NCI-H146 treated with DMSO at 0.1 percent for 48 hours (cell line): ENCODE measurements around the gene COPE.

Experiments
- DNase-seq: peaks from one replicate; lab custom pipeline; 2025; ENCODE audit not compliant: unreplicated experiment; lab: John Stamatoyannopoulos, UW

Gene COPE

DNA sequence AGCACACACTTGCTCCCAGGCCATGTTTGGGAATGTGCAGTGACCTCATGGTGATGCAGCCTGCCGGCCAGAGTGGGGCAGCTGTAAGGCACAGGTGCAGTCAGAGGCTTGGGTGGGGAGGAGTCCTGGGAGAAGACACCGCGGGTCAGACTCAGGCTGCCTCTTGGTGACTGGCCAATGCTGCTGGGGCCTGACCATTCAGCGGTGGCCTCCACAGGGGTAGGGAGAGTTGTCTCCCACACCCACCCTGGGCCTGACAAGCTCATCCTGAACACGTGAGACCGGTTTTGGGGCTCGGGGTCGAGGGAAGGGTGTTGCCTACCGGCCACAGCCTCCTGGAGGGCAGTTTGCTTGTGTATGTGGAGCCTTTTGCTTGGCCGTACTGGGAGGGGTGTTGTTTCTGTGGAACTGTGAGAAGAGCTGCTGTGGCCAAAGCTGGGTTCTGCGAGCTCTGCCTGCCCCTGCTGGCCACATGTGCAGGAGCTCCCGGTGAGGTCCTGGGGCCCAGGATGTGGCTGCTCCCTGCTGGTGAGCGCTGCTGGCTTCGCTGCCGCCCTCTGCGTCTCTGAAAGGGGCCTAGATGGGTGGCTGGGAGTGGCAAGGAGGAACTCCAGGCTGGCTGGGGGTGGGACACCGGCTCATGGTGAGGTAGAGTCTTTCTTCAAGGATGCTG is 65.3 kb downstream of the COPE start:
- DNase-seq: no peak

DNA sequence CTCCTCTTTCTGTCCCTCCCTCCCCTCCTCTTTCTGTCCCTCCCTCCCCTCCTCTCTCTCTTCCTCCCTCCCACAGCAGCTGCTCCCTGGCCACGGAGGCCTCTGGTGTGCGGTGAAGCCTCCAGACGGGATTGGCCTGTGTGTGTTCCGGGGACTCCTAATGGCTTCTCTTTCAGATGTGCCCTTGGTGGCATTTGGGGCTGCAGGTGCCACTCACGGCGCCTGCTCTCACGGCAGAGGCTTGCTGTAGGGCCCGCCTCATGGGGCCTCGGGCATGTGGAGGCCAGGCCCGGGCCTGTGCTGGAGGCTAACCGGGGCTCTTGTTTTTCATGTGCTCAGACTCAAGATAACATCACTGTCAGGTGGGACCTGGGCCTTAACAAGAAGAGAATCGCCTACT is 66.5 kb downstream of the COPE start:
- DNase-seq: no peak

DNA sequence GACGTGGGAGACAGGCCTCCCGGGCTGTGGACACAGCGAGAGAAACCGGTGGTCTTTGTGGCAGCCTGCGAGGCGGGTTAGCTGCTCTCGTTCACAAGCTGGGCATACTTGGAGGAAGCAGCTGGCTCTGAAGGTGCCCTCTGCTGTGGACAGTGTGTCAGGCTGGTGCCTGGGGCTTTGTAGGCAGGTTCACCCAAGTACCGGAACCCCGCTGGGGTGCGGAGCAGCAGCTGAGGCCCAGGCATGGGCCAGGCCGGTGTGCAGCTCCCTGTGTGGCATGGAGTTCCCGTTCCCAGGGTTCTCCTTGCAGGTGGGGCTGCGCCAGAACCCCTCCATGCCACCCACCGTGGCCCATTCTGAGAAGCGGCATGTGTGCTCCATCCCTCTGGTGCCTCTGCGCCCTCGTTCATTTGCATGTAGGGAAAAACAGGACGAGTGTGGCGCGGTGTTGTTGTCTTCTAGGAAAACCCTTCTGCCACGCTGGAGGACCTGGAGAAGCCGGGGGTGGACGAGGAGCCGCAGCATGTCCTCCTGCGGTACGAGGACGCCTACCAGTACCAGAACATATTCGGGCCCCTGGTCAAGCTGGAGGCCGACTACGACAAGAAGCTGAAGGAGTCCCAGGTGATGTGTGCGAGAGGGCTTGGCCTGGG is 67.4 kb downstream of the COPE start:
- no peak for DNase-seq

DNA sequence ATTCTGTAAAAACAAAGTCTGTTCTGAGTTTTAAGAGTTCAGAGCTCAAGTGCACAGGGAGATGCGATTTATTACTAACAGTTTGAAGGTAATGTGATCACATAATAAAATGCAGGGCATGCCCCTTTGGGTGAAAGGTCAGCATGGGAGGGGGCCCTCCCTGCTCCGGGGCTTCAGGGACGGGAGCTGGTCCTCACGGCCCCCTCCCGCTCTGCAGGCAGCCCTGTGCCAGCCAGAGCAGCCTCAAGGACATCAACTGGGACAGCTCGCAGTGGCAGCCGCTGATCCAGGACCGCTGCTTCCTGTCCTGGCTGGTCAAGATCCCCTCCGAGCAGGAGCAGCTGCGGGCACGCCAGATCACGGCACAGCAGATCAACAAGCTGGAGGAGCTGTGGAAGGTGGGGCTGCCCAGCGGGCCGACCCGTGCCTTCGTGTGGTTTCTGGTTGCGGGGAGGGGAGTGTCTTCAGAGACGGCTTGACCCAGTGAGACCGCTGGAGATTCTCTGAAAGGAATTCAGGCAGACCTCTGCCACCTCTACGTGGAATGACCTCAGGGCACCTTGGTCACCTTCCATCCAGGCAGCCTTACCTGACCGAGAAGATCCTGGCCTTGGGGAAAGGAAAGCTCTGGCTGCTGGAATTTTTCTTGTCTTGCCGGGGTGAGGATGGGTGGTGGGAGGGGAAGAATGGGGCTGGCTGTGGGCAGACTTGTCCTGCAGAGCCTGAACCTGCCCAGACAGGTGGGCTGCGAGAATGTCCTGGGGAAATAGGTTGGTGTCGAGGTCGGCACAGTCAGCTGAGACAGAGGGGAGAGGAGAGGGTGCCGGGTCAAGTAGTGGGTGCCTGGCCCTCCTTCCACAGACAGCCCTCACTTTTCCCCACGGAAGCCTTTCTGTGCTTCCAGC is 68.5 kb downstream of the COPE start:
- no peak for DNase-seq

DNA sequence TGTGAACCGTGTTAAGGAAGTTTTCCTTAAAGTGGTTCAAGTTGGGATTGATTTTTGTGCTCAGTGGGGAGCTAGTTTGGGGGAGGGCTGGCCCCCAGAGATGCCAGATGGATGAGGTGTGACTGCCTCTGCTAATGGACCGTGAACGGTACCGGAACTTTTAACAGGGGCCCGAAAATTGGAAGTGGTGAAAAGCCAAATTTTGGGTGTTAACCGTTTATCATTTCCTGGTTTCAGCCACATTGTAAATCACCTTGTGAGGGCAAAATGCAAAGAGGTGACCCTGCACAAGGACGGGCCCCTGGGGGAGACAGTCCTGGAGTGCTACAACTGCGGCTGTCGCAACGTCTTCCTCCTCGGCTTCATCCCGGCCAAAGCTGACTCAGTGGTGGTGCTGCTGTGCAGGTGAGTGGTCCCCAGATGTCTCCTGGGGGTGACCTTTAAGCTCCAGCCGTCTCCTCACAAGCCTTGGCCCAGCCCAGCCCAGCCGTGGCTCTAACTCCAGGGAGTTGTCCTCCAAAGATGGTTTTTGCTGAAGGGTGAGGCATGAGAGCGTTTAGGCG is 69.3 kb downstream of the COPE start:
- DNase-seq: no peak
